Measurements from ENCODE around the gene MORN5.

The MORN5 gene

GRCh38 chr9:122201641-122202040 lies 41.9 kb downstream of the MORN5 start:
- Histone ChIP-seq H3K4me1 (ENCODE audit: control insufficient read depth, insufficient read depth, low read length, poor library complexity, severe bottlenecking) (no peaks in the 10 kb centered on the region), H3K27me3 (replicated peaks; ENCODE audit: control insufficient read depth, insufficient read depth, low read length, poor library complexity, severe bottlenecking) (no peaks in the 10 kb centered on the region), H3K4me3 (ENCODE audit: insufficient read depth, low read depth, low read length, poor library complexity, severe bottlenecking) (no peak overlapping the region), H3K36me3 (ENCODE audit: control insufficient read depth, insufficient read depth, low read length) (no peaks in the 10 kb centered on the region), H3K27ac (ENCODE audit: insufficient read depth, low read length, poor library complexity, severe bottlenecking) (no peak overlapping the region), H3K9me3 (ENCODE audit: control insufficient read depth, low read length) (no peaks in the 10 kb centered on the region)
- DNase-seq = no peak

GRCh38 chr9:122202111-122202510 lies 42.4 kb downstream of the MORN5 start:
- Histone ChIP-seq H3K9me3 (ENCODE audit: control insufficient read depth, low read length) (no peaks in the 10 kb centered on the region), H3K27ac (ENCODE audit: insufficient read depth, low read length, poor library complexity, severe bottlenecking) (no peak overlapping the region), H3K4me1 (ENCODE audit: control insufficient read depth, insufficient read depth, low read length, poor library complexity, severe bottlenecking) (no peaks in the 10 kb centered on the region), H3K36me3 (ENCODE audit: control insufficient read depth, insufficient read depth, low read length) (no peaks in the 10 kb centered on the region), H3K4me3 (ENCODE audit: insufficient read depth, low read depth, low read length, poor library complexity, severe bottlenecking) (no peak overlapping the region), H3K27me3 (replicated peaks; ENCODE audit: control insufficient read depth, insufficient read depth, low read length, poor library complexity, severe bottlenecking) (no peaks in the 10 kb centered on the region)
- DNase-seq = no peak

GRCh38 chr9:122204055-122204454 lies 44.3 kb downstream of the MORN5 start:
- H3K9me3 ChIP-seq (ENCODE audit: control insufficient read depth, low read length) = no peaks in the 10 kb centered on the region
- DNase-seq = no peak
- no peaks in the 10 kb centered on the region for H3K36me3 ChIP-seq (ENCODE audit: control insufficient read depth, insufficient read depth, low read length)
- no peak overlapping the region for H3K27ac ChIP-seq (ENCODE audit: insufficient read depth, low read length, poor library complexity, severe bottlenecking)
- H3K27me3 ChIP-seq (replicated peaks; ENCODE audit: control insufficient read depth, insufficient read depth, low read length, poor library complexity, severe bottlenecking) = peaks cover 4% of the 10 kb centered on the region
- no peaks in the 10 kb centered on the region for H3K4me1 ChIP-seq (ENCODE audit: control insufficient read depth, insufficient read depth, low read length, poor library complexity, severe bottlenecking)
- no peak overlapping the region for H3K4me3 ChIP-seq (ENCODE audit: insufficient read depth, low read depth, low read length, poor library complexity, severe bottlenecking)

- no peaks in the 10 kb centered on the region for H3K4me1 ChIP-seq (ENCODE audit: control insufficient read depth, insufficient read depth, low read length, poor library complexity, severe bottlenecking)
- H3K9me3 ChIP-seq (ENCODE audit: control insufficient read depth, low read length) = no peaks in the 10 kb centered on the region
- H3K4me3 ChIP-seq (ENCODE audit: insufficient read depth, low read depth, low read length, poor library complexity, severe bottlenecking) = no peak overlapping the region
- no peak overlapping the region for H3K27ac ChIP-seq (ENCODE audit: insufficient read depth, low read length, poor library complexity, severe bottlenecking)
- no peak for DNase-seq
- H3K36me3 ChIP-seq (ENCODE audit: control insufficient read depth, insufficient read depth, low read length) = no peaks in the 10 kb centered on the region
- H3K27me3 ChIP-seq (replicated peaks; ENCODE audit: control insufficient read depth, insufficient read depth, low read length, poor library complexity, severe bottlenecking) = peaks cover 4% of the 10 kb centered on the region
Measured at GRCh38 chr9:122204491-122204890, 44.8 kb downstream of the MORN5 start.

- no peak for DNase-seq
- Histone ChIP-seq H3K4me1 (ENCODE audit: control insufficient read depth, insufficient read depth, low read length, poor library complexity, severe bottlenecking) (no peaks in the 10 kb centered on the region), H3K9me3 (ENCODE audit: control insufficient read depth, low read length) (no peaks in the 10 kb centered on the region), H3K4me3 (ENCODE audit: insufficient read depth, low read depth, low read length, poor library complexity, severe bottlenecking) (no peak overlapping the region), H3K27ac (ENCODE audit: insufficient read depth, low read length, poor library complexity, severe bottlenecking) (no peak overlapping the region), H3K27me3 (replicated peaks; ENCODE audit: control insufficient read depth, insufficient read depth, low read length, poor library complexity, severe bottlenecking) (peaks cover 4% of the 10 kb centered on the region), H3K36me3 (ENCODE audit: control insufficient read depth, insufficient read depth, low read length) (no peaks in the 10 kb centered on the region)
Measured at GRCh38 chr9:122205176-122205575, 45.5 kb downstream of the MORN5 start.

- DNase-seq = no peak
- no peak overlapping the region for H3K27ac ChIP-seq (ENCODE audit: insufficient read depth, low read length, poor library complexity, severe bottlenecking)
Measured at GRCh38 chr9:122206118-122207046, 46.7 kb downstream of the MORN5 start.

GRCh38 chr9:122207096-122207495 lies 47.4 kb downstream of the MORN5 start:
- Histone ChIP-seq H3K27ac (ENCODE audit: insufficient read depth, low read length, poor library complexity, severe bottlenecking) (no peak overlapping the region), H3K4me3 (ENCODE audit: insufficient read depth, low read depth, low read length, poor library complexity, severe bottlenecking) (no peak overlapping the region), H3K27me3 (replicated peaks; ENCODE audit: control insufficient read depth, insufficient read depth, low read length, poor library complexity, severe bottlenecking) (peaks cover 4% of the 10 kb centered on the region), H3K4me1 (ENCODE audit: control insufficient read depth, insufficient read depth, low read length, poor library complexity, severe bottlenecking) (no peaks in the 10 kb centered on the region), H3K9me3 (ENCODE audit: control insufficient read depth, low read length) (no peaks in the 10 kb centered on the region), H3K36me3 (ENCODE audit: control insufficient read depth, insufficient read depth, low read length) (no peaks in the 10 kb centered on the region)
- no peak for DNase-seq

More at GRCh38 chr9:122206118-122207046, 46.7 kb downstream of the MORN5 start:
- no peaks in the 10 kb centered on the region for H3K9me3 ChIP-seq (ENCODE audit: control insufficient read depth, low read length)
- H3K4me3 ChIP-seq (ENCODE audit: insufficient read depth, low read depth, low read length, poor library complexity, severe bottlenecking) = no peak overlapping the region
- H3K27me3 ChIP-seq (replicated peaks; ENCODE audit: control insufficient read depth, insufficient read depth, low read length, poor library complexity, severe bottlenecking) = peaks cover 4% of the 10 kb centered on the region
- no peaks in the 10 kb centered on the region for H3K4me1 ChIP-seq (ENCODE audit: control insufficient read depth, insufficient read depth, low read length, poor library complexity, severe bottlenecking)
- H3K36me3 ChIP-seq (ENCODE audit: control insufficient read depth, insufficient read depth, low read length) = no peaks in the 10 kb centered on the region

- H3K9me3 ChIP-seq (ENCODE audit: control insufficient read depth, low read length) = no peaks in the 10 kb centered on the region
- H3K27me3 ChIP-seq (replicated peaks; ENCODE audit: control insufficient read depth, insufficient read depth, low read length, poor library complexity, severe bottlenecking) = peaks cover 25% of the 10 kb centered on the region
- H3K4me3 ChIP-seq (ENCODE audit: insufficient read depth, low read depth, low read length, poor library complexity, severe bottlenecking) = no peak overlapping the region
- peaks cover 6% of the 10 kb centered on the region for H3K4me1 ChIP-seq (ENCODE audit: control insufficient read depth, insufficient read depth, low read length, poor library complexity, severe bottlenecking)
- DNase-seq = no peak
- no peak overlapping the region for H3K27ac ChIP-seq (ENCODE audit: insufficient read depth, low read length, poor library complexity, severe bottlenecking)
- no peaks in the 10 kb centered on the region for H3K36me3 ChIP-seq (ENCODE audit: control insufficient read depth, insufficient read depth, low read length)
Measured at GRCh38 chr9:122209451-122209850, 49.7 kb downstream of the MORN5 start.

- no peaks in the 10 kb centered on the region for H3K9me3 ChIP-seq (ENCODE audit: control insufficient read depth, low read length)
- H3K4me3 ChIP-seq (ENCODE audit: insufficient read depth, low read depth, low read length, poor library complexity, severe bottlenecking) = no peak overlapping the region
- H3K27me3 ChIP-seq (replicated peaks; ENCODE audit: control insufficient read depth, insufficient read depth, low read length, poor library complexity, severe bottlenecking) = peaks cover 23% of the 10 kb centered on the region
- no peak overlapping the region for H3K27ac ChIP-seq (ENCODE audit: insufficient read depth, low read length, poor library complexity, severe bottlenecking)
- H3K36me3 ChIP-seq (ENCODE audit: control insufficient read depth, insufficient read depth, low read length) = no peaks in the 10 kb centered on the region
- H3K4me1 ChIP-seq (ENCODE audit: control insufficient read depth, insufficient read depth, low read length, poor library complexity, severe bottlenecking) = peaks cover 6% of the 10 kb centered on the region
- DNase-seq = no peak
Measured at GRCh38 chr9:122212473-122213004, 52.8 kb downstream of the MORN5 start.

GRCh38 chr9:122213102-122213588 lies 53.4 kb downstream of the MORN5 start:
- H3K4me3 ChIP-seq (ENCODE audit: insufficient read depth, low read depth, low read length, poor library complexity, severe bottlenecking) = peak overlapping the region; percentile 51
- peaks cover 29% of the 10 kb centered on the region for H3K27me3 ChIP-seq (replicated peaks; ENCODE audit: control insufficient read depth, insufficient read depth, low read length, poor library complexity, severe bottlenecking)
- H3K4me1 ChIP-seq (ENCODE audit: control insufficient read depth, insufficient read depth, low read length, poor library complexity, severe bottlenecking) = peaks cover 6% of the 10 kb centered on the region
- no peak overlapping the region for H3K27ac ChIP-seq (ENCODE audit: insufficient read depth, low read length, poor library complexity, severe bottlenecking)
- no peaks in the 10 kb centered on the region for H3K36me3 ChIP-seq (ENCODE audit: control insufficient read depth, insufficient read depth, low read length)
- no peaks in the 10 kb centered on the region for H3K9me3 ChIP-seq (ENCODE audit: control insufficient read depth, low read length)
- no peak for DNase-seq
